AG09319 (cell line): ENCODE data around the gene BCAT1.
"Not testable (repeated sequence)": the region's sequence is repeated elsewhere in the genome, so short reads cannot be mapped to it uniquely, and the experiment has no call there.

Source experiments
- DNase-seq: peaks from one replicate; pipeline ENCODE4 v3.0.0-alpha.2; 2010; ENCODE audit warnings: low read depth; ENCODE audit errors: extremely low read depth
- TF ChIP-seq, protein P1 (sequence below): IDR thresholded peaks from 2 replicates; pipeline ENCODE4 v1.5.1; 2011; ENCODE audit warnings: low read depth, mild to moderate bottlenecking, inconsistent platforms, low read length, moderate library complexity

The BCAT1 gene

GRCh38 chr12:24945845-24946244, 3.1 kb downstream of the BCAT1 start:
- TF ChIP-seq, protein P1, sequence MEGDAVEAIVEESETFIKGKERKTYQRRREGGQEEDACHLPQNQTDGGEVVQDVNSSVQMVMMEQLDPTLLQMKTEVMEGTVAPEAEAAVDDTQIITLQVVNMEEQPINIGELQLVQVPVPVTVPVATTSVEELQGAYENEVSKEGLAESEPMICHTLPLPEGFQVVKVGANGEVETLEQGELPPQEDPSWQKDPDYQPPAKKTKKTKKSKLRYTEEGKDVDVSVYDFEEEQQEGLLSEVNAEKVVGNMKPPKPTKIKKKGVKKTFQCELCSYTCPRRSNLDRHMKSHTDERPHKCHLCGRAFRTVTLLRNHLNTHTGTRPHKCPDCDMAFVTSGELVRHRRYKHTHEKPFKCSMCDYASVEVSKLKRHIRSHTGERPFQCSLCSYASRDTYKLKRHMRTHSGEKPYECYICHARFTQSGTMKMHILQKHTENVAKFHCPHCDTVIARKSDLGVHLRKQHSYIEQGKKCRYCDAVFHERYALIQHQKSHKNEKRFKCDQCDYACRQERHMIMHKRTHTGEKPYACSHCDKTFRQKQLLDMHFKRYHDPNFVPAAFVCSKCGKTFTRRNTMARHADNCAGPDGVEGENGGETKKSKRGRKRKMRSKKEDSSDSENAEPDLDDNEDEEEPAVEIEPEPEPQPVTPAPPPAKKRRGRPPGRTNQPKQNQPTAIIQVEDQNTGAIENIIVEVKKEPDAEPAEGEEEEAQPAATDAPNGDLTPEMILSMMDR: no peak
- DNase-seq: no peak

- no peak for DNase-seq
- TF ChIP-seq, protein P1: no peak
Observed at GRCh38 chr12:24945039-24945438, 3.9 kb downstream of the BCAT1 start.

DNA sequence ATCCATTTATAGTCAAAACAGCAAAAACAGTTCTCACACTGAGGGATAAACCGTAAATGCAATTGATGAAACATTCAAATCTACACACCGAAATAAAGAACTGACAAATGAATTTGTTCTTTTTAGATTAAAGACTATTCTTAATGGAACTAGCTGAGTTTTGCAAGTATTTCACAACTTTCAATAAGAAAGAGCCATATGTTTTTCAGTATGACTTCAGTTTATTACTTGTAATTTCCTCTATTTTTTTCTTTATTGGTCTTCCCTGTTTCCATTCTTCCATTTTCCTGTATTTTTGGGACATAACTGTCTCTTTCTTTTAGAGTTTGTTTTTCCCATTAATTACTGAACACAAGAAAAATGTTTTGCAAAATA, 4.3 kb downstream of the BCAT1 start:
- TF ChIP-seq, protein P1: no peak
- DNase-seq: no peak

DNA sequence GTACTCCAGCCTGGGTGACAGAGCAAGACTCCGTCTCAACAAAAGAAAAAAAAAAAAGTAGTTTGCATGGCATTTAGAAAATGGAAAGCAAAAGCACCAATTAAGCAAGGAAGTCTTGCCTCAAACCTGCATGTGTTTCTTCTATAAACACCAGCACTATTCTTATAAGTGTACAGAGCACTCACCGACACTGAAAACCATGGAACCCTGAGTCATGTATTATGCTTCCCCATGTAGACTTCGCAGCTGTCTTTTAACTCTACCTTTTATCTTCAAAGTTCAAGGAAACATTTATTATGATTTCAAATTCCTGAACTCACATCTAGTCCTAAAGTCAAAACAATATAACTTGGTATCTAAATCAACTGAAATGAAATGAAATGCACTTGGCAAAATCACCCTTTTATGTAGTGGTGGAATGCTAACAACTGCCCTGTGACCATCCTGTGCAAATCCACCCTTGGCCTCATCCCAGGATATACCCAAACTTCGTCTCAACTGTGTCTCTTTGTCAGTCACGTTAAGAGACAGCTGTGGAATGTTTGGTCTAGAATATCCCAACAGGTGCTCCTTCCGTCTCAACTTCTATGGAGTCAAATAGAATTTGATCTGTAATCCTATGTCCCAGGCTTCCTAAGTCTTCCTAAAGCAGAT, 4.8 kb downstream of the BCAT1 start:
- TF ChIP-seq, protein P1: no peak

DNA sequence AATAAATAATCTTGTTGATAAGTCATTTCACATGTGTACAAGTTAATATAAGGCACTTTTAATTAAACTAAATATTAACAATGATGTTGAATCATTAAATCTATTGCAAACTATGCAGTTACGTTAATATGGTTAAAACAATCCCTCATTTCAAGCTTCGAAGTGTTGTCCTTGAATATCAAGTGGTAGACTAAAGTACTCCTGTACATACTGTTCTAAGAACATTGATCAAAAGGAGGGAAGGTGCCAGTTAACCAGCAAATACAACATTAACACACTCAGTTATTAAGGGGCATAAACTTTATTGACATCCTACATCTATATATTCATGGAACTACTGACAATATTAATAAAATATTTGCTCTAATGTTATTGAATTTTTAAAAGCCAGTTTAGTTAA, 8.7 kb downstream of the BCAT1 start:
- TF ChIP-seq, protein P1: no peak
- no peak for DNase-seq

More for the DNA sequence above, 4.8 kb downstream of the BCAT1 start:
- DNase-seq: no peak

- not testable (repeated sequence) for DNase-seq
Observed at GRCh38 chr12:24939551-24939950, 9.3 kb downstream of the BCAT1 start.

- TF ChIP-seq, protein P1: no peak
- DNase-seq: no peak
Observed at GRCh38 chr12:24938341-24938740, 10.6 kb downstream of the BCAT1 start.

- TF ChIP-seq, protein P1: no peak
- DNase-seq: no peak
Observed at GRCh38 chr12:24937553-24938244, 11.2 kb downstream of the BCAT1 start.
